Measurements from ENCODE around the gene TMEM132D. TPM values are rescaled to one million over a fixed set of nuclear protein-coding genes. Genes with fewer than 3 reads are reported as not detected.

Gene TMEM132D
- total and polyA plus RNA-seq, 2 experiments from 2014 or later, result not detected

GRCh38 chr12:129909051-129910020 lies 5.5 kb upstream of the TMEM132D start:
- WGBS, 2 experiments (ENCODE audit: low coverage in 1 of 2, low lambda C conversion rate in 2 of 2, missing lambda C conversion rate in 2 of 2), result 47 to 51% methylated on average over 22 of the region's 22 CpGs

GRCh38 chr12:129903092-129903945 lies 506 bp downstream of the TMEM132D start:
- WGBS, 2 experiments (ENCODE audit: low coverage in 1 of 2, low lambda C conversion rate in 2 of 2, missing lambda C conversion rate in 2 of 2), result 9% methylated on average over 71 to 73 of the region's 93 CpGs

More at GRCh38 chr12:129909051-129910020, 5.5 kb upstream of the TMEM132D start:
- TF ChIP-seq EZH2phosphoT487 (IDR thresholded peaks at IDR 0.05; ENCODE audit: insufficient read depth, low read depth) (no peak), EZH2 (IDR thresholded peaks at IDR 0.05; ENCODE audit: insufficient read depth, poor library complexity, severe bottlenecking) (no peak)
- Histone ChIP-seq H3K4me2 (ENCODE audit: unreplicated experiment) (no peak overlapping the region), H3K27me3 (replicated peaks; ENCODE audit: insufficient read depth) (no peaks in the 10 kb centered on the region), H3K27ac (no peak overlapping the region), H3K79me2 (ENCODE audit: insufficient read depth) (no peaks in the 10 kb centered on the region), H3F3A (ENCODE audit: insufficient read depth) (no peaks in the 10 kb centered on the region), H3K4me3 (no peak overlapping the region), H4K20me1 (ENCODE audit: insufficient read depth) (no peaks in the 10 kb centered on the region), H3K36me3 (ENCODE audit: low read depth) (no peaks in the 10 kb centered on the region), H2AFZ (no peak overlapping the region), H3K4me1 (ENCODE audit: insufficient read depth) (no peaks in the 10 kb centered on the region), H3K9me3 (ENCODE audit: low read depth) (no peaks in the 10 kb centered on the region), H3K9ac (no peak overlapping the region), H3K9me2 (ENCODE audit: insufficient read depth) (no peaks in the 10 kb centered on the region)
- in situ Hi-C loops (cut with MboI), result no loop called here
- DNase-seq, result no peak

GRCh38 chr12:129902371-129903091 lies 1.3 kb downstream of the TMEM132D start:
- no peaks in the 10 kb centered on the region for H3F3A ChIP-seq (ENCODE audit: insufficient read depth)
- no peak overlapping the region for H3K27ac ChIP-seq
- no peak for TF ChIP-seq EZH2phosphoT487 (IDR thresholded peaks at IDR 0.05; ENCODE audit: insufficient read depth, low read depth)
- TF ChIP-seq EZH2 (IDR thresholded peaks at IDR 0.05; ENCODE audit: insufficient read depth, poor library complexity, severe bottlenecking), result no peak
- H3K4me2 ChIP-seq (ENCODE audit: unreplicated experiment), result no peak overlapping the region
- no peaks in the 10 kb centered on the region for H3K4me1 ChIP-seq (ENCODE audit: insufficient read depth)
- no peaks in the 10 kb centered on the region for H3K27me3 ChIP-seq (replicated peaks; ENCODE audit: insufficient read depth)
- H3K9me2 ChIP-seq (ENCODE audit: insufficient read depth), result no peaks in the 10 kb centered on the region
- H3K36me3 ChIP-seq (ENCODE audit: low read depth), result no peaks in the 10 kb centered on the region
- no peak for DNase-seq
- no peak overlapping the region for H2AFZ ChIP-seq
- no peaks in the 10 kb centered on the region for H3K9me3 ChIP-seq (ENCODE audit: low read depth)
- no peaks in the 10 kb centered on the region for H3K79me2 ChIP-seq (ENCODE audit: insufficient read depth)
- in situ Hi-C loops (cut with MboI), result no loop called here
- H3K4me3 ChIP-seq, result no peak overlapping the region
- no peaks in the 10 kb centered on the region for H4K20me1 ChIP-seq (ENCODE audit: insufficient read depth)
- H3K9ac ChIP-seq, result no peak overlapping the region
- 3 to 5% methylated on average over 19 of the region's 19 CpGs for WGBS, 2 experiments (ENCODE audit: low coverage in 1 of 2, low lambda C conversion rate in 2 of 2, missing lambda C conversion rate in 2 of 2)

More at GRCh38 chr12:129903092-129903945, 506 bp downstream of the TMEM132D start:
- H3K27ac ChIP-seq, result no peak overlapping the region
- H4K20me1 ChIP-seq (ENCODE audit: insufficient read depth), result no peaks in the 10 kb centered on the region
- H2AFZ ChIP-seq, result no peak overlapping the region
- DNase-seq, result no peak
- no peak for TF ChIP-seq EZH2 (IDR thresholded peaks at IDR 0.05; ENCODE audit: insufficient read depth, poor library complexity, severe bottlenecking)
- TF ChIP-seq EZH2phosphoT487 (IDR thresholded peaks at IDR 0.05; ENCODE audit: insufficient read depth, low read depth), result no peak
- H3K4me3 ChIP-seq, result no peak overlapping the region
- no peaks in the 10 kb centered on the region for H3F3A ChIP-seq (ENCODE audit: insufficient read depth)
- no peaks in the 10 kb centered on the region for H3K9me2 ChIP-seq (ENCODE audit: insufficient read depth)
- H3K4me1 ChIP-seq (ENCODE audit: insufficient read depth), result no peaks in the 10 kb centered on the region
- no peaks in the 10 kb centered on the region for H3K27me3 ChIP-seq (replicated peaks; ENCODE audit: insufficient read depth)
- in situ Hi-C loops (cut with MboI), result no loop called here
- H3K79me2 ChIP-seq (ENCODE audit: insufficient read depth), result no peaks in the 10 kb centered on the region
- no peaks in the 10 kb centered on the region for H3K9me3 ChIP-seq (ENCODE audit: low read depth)
- H3K36me3 ChIP-seq (ENCODE audit: low read depth), result no peaks in the 10 kb centered on the region
- H3K9ac ChIP-seq, result no peak overlapping the region
- H3K4me2 ChIP-seq (ENCODE audit: unreplicated experiment), result no peak overlapping the region

- Histone ChIP-seq H3K36me3 (ENCODE audit: low read depth) (no peaks in the 10 kb centered on the region), H3K79me2 (ENCODE audit: insufficient read depth) (no peaks in the 10 kb centered on the region), H3K4me2 (ENCODE audit: unreplicated experiment) (no peak overlapping the region), H4K20me1 (ENCODE audit: insufficient read depth) (no peaks in the 10 kb centered on the region), H3K27me3 (replicated peaks; ENCODE audit: insufficient read depth) (no peaks in the 10 kb centered on the region), H3K9ac (no peak overlapping the region), H2AFZ (no peak overlapping the region), H3K9me2 (ENCODE audit: insufficient read depth) (no peaks in the 10 kb centered on the region), H3K4me1 (ENCODE audit: insufficient read depth) (no peaks in the 10 kb centered on the region), H3K27ac (no peak overlapping the region), H3K4me3 (no peak overlapping the region), H3F3A (ENCODE audit: insufficient read depth) (no peaks in the 10 kb centered on the region), H3K9me3 (ENCODE audit: low read depth) (no peaks in the 10 kb centered on the region)
- in situ Hi-C loops (cut with MboI), result no loop called here
- TF ChIP-seq EZH2 (IDR thresholded peaks at IDR 0.05; ENCODE audit: insufficient read depth, poor library complexity, severe bottlenecking) (no peak), EZH2phosphoT487 (IDR thresholded peaks at IDR 0.05; ENCODE audit: insufficient read depth, low read depth) (no peak)
- 17 to 48% methylated on average over 2 of the region's 2 CpGs for WGBS, 2 experiments (ENCODE audit: low coverage in 1 of 2, low lambda C conversion rate in 2 of 2, missing lambda C conversion rate in 2 of 2)
- DNase-seq, result peak; percentile 10
These were observed 2.6 kb downstream of the TMEM132D start for GRCh38 chr12:129901254-129901653.

Data from GM23248 (cell line).